ENCODE data around the gene CEP72. TPM values are rescaled to one million over a fixed set of nuclear protein-coding genes. Genes with fewer than 3 reads are reported as not detected.
A peak's percentile ranks its signal among the peaks of the same experiment; 100 is the strongest.

The CEP72 gene
- total RNA-seq, 1 donor from 2014 or later = 5.2 TPM

DNA sequence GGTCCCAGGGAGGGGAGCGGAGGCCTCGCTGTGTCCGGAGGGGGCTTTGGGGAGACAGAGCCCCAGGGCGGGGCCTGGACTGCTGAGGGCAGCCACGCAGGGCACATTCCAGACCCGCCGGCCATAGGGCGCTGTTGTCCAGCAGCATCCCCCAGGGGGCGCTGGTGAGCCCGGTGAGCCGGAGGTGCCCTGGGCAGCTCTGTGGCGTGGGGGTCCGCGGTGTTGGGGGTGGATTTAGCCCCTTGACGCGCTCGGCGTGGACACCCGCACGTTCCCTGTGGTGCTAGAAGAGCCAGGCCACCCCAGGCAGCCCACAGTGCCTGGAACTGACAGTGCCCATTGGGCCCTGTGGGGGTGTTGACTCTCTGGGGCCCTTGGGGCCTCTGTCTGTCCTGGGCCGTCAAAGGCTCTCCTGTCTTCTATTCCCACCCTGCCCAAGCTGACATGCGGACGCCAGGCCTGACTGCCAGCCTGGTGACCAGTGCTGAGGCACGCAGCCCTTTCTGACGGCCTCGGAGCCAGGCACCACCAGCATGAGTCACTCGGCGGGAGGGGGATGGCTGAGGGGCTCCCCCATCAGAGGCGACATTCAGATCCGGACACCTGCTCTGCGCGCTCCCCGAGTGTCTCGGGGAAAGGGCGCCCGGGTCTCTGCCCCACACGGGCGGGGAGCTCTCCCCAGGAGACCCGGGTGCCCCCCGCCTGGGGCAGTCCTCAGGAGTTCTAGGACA lies 57.1 kb downstream of the CEP72 start:
- H3K27me3 ChIP-seq (ENCODE audit: control insufficient read depth in 3 of 3, insufficient read depth in 3 of 3, low read length in 3 of 3) = no peaks in the 10 kb centered on the region
- no peaks in the 10 kb centered on the region for H3K9me3 ChIP-seq (ENCODE audit: control insufficient read depth in 3 of 3, low read length in 3 of 3)
- no peak overlapping the region for H3K4me3 ChIP-seq (ENCODE audit: low read length in 3 of 3)
- H3K4me1 ChIP-seq (ENCODE audit: control insufficient read depth in 3 of 3, insufficient read depth in 3 of 3, low read length in 3 of 3) = peaks cover 31 to 34% (median 34%) of the 10 kb centered on the region in 3 donors
- H3K27ac ChIP-seq (ENCODE audit: low read depth, low read length) = no peak overlapping the region
- no peak overlapping the region for H3K9ac ChIP-seq (ENCODE audit: low read depth in 1 of 3, low read length in 3 of 3)
- H3K36me3 ChIP-seq (ENCODE audit: control insufficient read depth in 3 of 3, insufficient read depth in 3 of 3, low read length in 3 of 3) = peaks cover 7 to 9% (median 8%) of the 10 kb centered on the region in 3 donors

DNA sequence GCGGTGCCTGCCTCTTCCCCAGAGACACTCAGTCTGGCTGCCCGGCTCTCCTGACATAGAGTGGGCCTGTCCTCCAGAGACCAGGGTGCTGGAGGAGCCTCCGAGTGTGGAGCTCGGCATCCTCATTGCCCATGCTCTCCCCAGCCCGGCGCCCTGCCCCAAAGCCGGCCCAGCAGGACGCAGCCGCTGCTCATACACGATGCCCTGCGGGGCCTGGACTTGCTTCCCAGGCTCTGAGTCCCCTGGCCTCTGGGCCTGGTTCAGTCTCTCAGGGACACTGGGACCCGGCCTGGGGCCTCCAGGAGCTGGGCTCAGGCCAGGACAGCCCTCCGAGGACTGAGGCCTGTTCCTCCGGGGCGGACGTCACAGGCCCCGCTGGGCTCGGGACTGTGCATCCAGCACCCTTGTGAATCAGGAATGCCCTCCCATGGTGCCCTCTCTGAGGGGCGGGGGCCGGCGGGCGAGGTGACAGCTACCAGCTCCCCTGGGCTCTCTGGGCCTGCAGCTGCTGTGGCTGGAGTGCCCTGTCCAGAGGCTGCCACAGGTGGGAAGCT lies 57.8 kb downstream of the CEP72 start:
- no peaks in the 10 kb centered on the region for H3K9me3 ChIP-seq (ENCODE audit: control insufficient read depth in 3 of 3, low read length in 3 of 3)
- no peak overlapping the region for H3K27ac ChIP-seq (ENCODE audit: low read depth, low read length)
- H3K4me3 ChIP-seq (ENCODE audit: low read length in 3 of 3) = no peak overlapping the region
- peaks cover 38 to 40% (median 40%) of the 10 kb centered on the region in 3 donors for H3K4me1 ChIP-seq (ENCODE audit: control insufficient read depth in 3 of 3, insufficient read depth in 3 of 3, low read length in 3 of 3)
- no peaks in the 10 kb centered on the region for H3K27me3 ChIP-seq (ENCODE audit: control insufficient read depth in 3 of 3, insufficient read depth in 3 of 3, low read length in 3 of 3)
- no peak overlapping the region for H3K9ac ChIP-seq (ENCODE audit: low read depth in 1 of 3, low read length in 3 of 3)
- H3K36me3 ChIP-seq (ENCODE audit: control insufficient read depth in 3 of 3, insufficient read depth in 3 of 3, low read length in 3 of 3) = peaks cover under 1 to 2% (median 1%) of the 10 kb centered on the region in 3 donors

DNA sequence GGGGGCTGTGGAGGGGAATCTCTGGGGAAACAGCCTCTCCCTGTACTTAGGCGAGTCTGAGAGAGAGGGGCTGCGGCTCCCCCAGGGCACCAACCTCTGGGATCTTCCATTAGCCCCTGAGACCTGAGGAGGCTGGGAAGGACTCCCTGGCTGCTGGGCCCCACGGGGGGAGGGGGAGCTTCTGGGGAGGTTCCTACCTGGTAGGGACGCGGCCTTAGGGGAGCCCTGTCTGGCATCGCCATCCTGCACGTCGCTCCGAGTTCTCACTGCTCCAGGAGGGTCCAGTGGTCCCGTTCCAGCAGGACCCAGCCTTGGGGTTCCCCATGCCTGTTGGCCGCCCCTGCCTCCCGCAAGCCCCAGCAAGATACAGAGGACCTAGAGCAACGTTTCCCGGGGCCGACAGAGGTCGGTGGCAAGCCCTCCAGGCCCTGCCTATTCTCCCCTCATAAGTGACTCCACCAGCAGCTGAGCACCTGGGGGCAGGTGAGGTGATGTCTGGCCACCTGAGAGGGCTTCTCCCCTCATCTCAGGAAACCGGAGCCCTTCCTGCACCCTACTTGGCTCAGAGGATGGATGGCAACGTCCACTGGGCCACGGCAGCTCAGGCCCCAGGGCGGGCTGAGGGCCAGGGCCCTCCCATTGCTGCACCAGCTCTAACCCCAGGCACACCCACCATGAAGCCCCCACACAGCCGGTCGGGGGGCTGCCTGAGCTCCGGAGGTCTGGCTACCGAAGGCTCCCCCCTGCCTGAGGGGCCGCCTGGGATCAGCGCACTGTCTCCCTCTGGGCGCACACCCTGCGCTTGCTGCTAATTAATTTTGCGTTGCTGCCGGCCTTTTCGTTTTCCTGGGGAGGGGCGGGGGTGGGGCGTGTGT lies 58.5 kb downstream of the CEP72 start:
- H3K4me1 ChIP-seq (ENCODE audit: control insufficient read depth in 3 of 3, insufficient read depth in 3 of 3, low read length in 3 of 3) = peaks cover 45 to 48% (median 47%) of the 10 kb centered on the region in 3 donors

DNA sequence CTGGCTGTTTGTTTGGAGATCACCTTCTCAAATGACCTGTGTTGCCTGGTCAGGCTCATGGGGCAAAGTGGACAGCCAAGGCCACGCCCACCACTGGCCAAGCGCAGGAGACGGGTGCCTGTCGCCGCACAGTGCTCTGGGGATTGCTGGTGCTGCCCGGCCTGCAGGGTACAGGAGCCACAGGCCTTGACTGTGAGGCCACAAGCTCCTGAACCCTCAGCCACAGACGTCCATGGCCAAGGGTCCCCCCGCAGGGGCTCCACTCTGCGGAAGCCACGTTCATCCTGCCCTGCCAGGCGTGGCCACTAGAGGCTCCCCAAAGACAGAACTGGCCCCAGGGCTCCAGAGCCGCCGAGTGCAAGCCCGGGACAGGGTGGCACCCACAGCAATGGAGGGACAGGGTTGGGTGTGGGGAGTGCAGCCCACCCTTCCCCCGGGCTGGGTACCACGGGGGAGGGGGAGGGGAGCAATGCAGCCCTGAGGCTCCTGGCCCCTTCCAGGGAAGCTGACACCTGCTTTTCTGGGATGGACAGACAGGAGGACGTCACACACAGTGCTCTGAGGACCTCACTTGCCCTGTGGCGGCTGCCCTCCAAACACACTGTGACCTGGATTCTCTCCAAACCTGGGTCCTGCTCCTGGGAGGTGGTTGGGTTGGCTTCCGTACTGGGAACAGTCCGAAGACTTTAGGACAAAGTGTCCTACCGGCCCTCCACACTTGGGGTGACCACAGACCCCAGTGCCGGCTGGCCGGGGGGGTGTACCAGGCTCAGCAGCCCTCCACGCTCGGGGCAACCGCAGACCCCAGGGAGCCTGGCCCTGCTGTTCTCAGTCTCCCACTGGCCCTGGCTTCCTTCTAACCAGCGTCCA lies 59.6 kb downstream of the CEP72 start:
- Histone ChIP-seq H3K9me3 (ENCODE audit: control insufficient read depth in 3 of 3, low read length in 3 of 3) (no peaks in the 10 kb centered on the region), H3K27ac (ENCODE audit: low read depth, low read length) (no peak overlapping the region), H3K27me3 (ENCODE audit: control insufficient read depth in 3 of 3, insufficient read depth in 3 of 3, low read length in 3 of 3) (no peaks in the 10 kb centered on the region), H3K9ac (ENCODE audit: low read depth in 1 of 3, low read length in 3 of 3) (peak overlapping the region; percentile 51 to 82 (median 57)), H3K4me1 (ENCODE audit: control insufficient read depth in 3 of 3, insufficient read depth in 3 of 3, low read length in 3 of 3) (peaks cover 46 to 55% (median 55%) of the 10 kb centered on the region in 3 donors), H3K4me3 (ENCODE audit: low read length in 3 of 3) (peak overlapping the region; percentile 33 to 63 (median 59)), H3K36me3 (ENCODE audit: control insufficient read depth in 3 of 3, insufficient read depth in 3 of 3, low read length in 3 of 3) (peaks cover 0 to 2% (median 0%) of the 10 kb centered on the region in 3 donors)

More for the DNA sequence above, 58.5 kb downstream of the CEP72 start:
- no peaks in the 10 kb centered on the region for H3K9me3 ChIP-seq (ENCODE audit: control insufficient read depth in 3 of 3, low read length in 3 of 3)
- no peak overlapping the region for H3K4me3 ChIP-seq (ENCODE audit: low read length in 3 of 3)
- no peaks in the 10 kb centered on the region for H3K36me3 ChIP-seq (ENCODE audit: control insufficient read depth in 3 of 3, insufficient read depth in 3 of 3, low read length in 3 of 3)
- no peak overlapping the region for H3K9ac ChIP-seq (ENCODE audit: low read depth in 1 of 3, low read length in 3 of 3)
- no peaks in the 10 kb centered on the region for H3K27me3 ChIP-seq (ENCODE audit: control insufficient read depth in 3 of 3, insufficient read depth in 3 of 3, low read length in 3 of 3)
- H3K27ac ChIP-seq (ENCODE audit: low read depth, low read length) = no peak overlapping the region

DNA sequence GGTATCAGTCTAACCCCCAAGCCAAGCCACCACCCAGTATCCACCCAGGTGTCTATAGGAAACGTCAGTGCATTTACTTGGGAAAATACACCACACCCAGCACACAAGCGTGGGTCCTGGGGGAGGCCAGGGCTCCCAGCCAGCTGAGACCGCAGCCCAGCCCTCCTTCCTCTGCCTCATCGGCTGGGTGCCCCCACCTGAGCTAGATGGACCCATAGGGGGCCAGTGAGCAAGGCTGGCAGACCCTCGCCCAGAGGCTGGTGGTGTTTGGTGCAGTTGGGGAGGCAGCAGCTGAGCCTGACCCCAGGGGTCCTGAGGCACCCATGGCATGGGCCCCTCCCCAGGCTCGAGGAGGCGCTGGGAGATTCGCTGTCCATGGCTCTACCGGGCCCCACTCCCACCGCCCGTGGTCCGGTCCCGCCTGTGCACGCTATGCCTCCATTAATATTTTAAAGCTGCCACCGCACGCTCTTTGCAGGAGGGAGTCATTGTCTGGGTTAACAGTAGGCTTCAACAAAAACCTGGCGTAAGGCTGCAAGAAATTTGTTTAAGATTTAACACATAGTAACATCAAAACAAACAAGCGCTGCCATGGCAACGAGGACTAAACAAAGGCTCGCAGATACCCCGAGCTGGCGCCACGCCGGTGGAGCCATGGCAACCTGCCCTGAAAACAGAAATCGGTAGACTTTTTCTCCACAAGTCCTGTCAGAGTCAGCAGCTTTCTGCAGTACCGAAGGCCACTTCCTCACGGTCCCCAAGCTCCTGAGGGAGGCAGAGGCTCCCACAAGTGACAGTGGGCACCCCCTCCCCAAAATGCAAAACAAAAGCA lies 60.4 kb downstream of the CEP72 start:
- H3K9me3 ChIP-seq (ENCODE audit: control insufficient read depth in 3 of 3, low read length in 3 of 3) = no peaks in the 10 kb centered on the region
- peaks cover 46 to 59% (median 55%) of the 10 kb centered on the region in 3 donors for H3K4me1 ChIP-seq (ENCODE audit: control insufficient read depth in 3 of 3, insufficient read depth in 3 of 3, low read length in 3 of 3)
- H3K9ac ChIP-seq (ENCODE audit: low read depth in 1 of 3, low read length in 3 of 3) = peak overlapping the region; percentile 51 to 82 (median 57)
- peak overlapping the region; percentile 73 for H3K27ac ChIP-seq (ENCODE audit: low read depth, low read length)
- H3K27me3 ChIP-seq (ENCODE audit: control insufficient read depth in 3 of 3, insufficient read depth in 3 of 3, low read length in 3 of 3) = no peaks in the 10 kb centered on the region
- H3K36me3 ChIP-seq (ENCODE audit: control insufficient read depth in 3 of 3, insufficient read depth in 3 of 3, low read length in 3 of 3) = peaks cover 0 to 3% (median 0%) of the 10 kb centered on the region in 3 donors
- peak overlapping the region in 2 of 3 donors; percentile 59 to 63 for H3K4me3 ChIP-seq (ENCODE audit: low read length in 3 of 3)

DNA sequence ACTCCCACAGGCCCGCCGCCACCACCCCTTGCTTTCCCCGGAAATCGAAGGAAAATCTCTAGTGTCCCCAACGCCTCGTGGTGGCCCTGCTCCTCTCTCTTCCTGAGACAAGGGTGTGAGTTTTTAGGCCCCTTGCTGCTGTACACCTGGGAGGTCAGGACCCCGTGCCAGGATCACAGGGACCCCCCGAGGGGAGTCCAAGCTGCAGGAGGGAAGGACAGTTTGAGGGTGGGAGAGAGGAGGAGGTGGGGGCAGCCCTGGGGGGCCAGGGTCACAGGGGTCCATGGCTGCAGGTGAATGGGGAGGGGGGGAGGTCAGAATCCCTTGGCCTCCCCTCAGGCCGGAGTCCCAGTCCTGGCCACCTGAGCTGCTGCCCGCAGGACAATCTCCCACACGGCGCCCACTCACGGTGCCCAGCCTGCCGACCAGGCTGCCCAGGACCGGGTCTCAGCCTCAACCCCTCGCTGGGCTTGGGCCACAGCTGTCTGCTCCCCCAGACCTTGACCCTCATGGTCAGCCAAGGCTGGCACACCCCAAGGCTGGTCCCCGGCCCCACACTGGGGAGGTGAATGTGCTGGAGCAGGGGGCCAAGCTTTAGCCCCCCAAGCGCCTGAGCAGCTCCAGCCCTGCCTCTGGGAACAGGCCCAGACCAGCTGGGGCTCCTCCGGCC lies 61.2 kb downstream of the CEP72 start:
- peaks cover 46 to 59% (median 55%) of the 10 kb centered on the region in 3 donors for H3K4me1 ChIP-seq (ENCODE audit: control insufficient read depth in 3 of 3, insufficient read depth in 3 of 3, low read length in 3 of 3)

DNA sequence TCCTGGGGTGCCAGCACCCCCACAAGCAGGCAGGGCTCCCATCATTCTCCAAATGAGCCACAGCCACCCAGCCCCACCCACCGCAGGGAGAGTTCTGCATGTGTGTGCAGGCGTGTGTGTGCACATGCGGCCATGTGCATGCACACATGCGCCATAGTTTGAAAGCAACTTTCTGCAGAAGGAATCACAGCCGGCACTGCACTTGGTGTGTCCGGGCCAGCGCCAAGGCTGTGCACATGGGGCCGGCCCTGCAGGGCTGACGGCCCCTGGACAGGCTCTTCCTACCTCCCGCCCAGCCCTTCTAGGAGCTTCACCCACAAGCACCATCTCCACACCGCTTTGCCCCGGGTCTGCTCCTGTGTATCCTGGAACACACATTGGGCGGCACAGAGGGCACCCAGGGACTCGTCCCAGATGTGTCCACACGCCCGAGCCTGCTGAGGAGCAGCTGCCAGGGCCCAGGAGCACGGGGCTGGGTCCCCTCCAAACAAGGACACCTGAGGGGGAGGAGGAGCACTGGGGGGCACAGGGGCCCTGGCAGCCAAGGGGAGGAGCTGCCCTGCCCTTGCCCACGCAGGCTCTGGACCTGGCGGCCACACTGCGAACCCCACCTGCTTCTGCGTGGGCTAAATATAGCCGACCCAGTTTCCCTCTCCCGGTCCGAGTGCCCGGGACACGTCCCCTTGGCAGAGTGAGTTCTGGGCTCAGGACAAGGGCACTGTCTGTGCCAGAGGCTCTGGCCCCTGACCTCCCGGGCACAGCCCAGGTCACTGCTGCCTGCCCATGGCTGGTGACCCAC lies 61.9 kb downstream of the CEP72 start:
- no peaks in the 10 kb centered on the region for H3K27me3 ChIP-seq (ENCODE audit: control insufficient read depth in 3 of 3, insufficient read depth in 3 of 3, low read length in 3 of 3)
- H3K36me3 ChIP-seq (ENCODE audit: control insufficient read depth in 3 of 3, insufficient read depth in 3 of 3, low read length in 3 of 3) = peaks cover 0 to 3% (median 0%) of the 10 kb centered on the region in 3 donors
- H3K9ac ChIP-seq (ENCODE audit: low read depth in 1 of 3, low read length in 3 of 3) = peak overlapping the region in 2 of 3 donors; percentile 57 to 82
- H3K27ac ChIP-seq (ENCODE audit: low read depth, low read length) = peak overlapping the region; percentile 73
- H3K4me1 ChIP-seq (ENCODE audit: control insufficient read depth in 3 of 3, insufficient read depth in 3 of 3, low read length in 3 of 3) = peaks cover 46 to 59% (median 55%) of the 10 kb centered on the region in 3 donors
- no peaks in the 10 kb centered on the region for H3K9me3 ChIP-seq (ENCODE audit: control insufficient read depth in 3 of 3, low read length in 3 of 3)
- H3K4me3 ChIP-seq (ENCODE audit: low read length in 3 of 3) = peak overlapping the region; percentile 30 to 60 (median 52)

More for the DNA sequence above, 61.2 kb downstream of the CEP72 start:
- H3K9ac ChIP-seq (ENCODE audit: low read depth in 1 of 3, low read length in 3 of 3) = peak overlapping the region in 2 of 3 donors; percentile 33 to 82
- peak overlapping the region; percentile 52 to 63 (median 59) for H3K4me3 ChIP-seq (ENCODE audit: low read length in 3 of 3)
- peak overlapping the region; percentile 73 for H3K27ac ChIP-seq (ENCODE audit: low read depth, low read length)
- H3K36me3 ChIP-seq (ENCODE audit: control insufficient read depth in 3 of 3, insufficient read depth in 3 of 3, low read length in 3 of 3) = peaks cover 0 to 3% (median 0%) of the 10 kb centered on the region in 3 donors
- H3K9me3 ChIP-seq (ENCODE audit: control insufficient read depth in 3 of 3, low read length in 3 of 3) = no peaks in the 10 kb centered on the region
- H3K27me3 ChIP-seq (ENCODE audit: control insufficient read depth in 3 of 3, insufficient read depth in 3 of 3, low read length in 3 of 3) = no peaks in the 10 kb centered on the region

DNA sequence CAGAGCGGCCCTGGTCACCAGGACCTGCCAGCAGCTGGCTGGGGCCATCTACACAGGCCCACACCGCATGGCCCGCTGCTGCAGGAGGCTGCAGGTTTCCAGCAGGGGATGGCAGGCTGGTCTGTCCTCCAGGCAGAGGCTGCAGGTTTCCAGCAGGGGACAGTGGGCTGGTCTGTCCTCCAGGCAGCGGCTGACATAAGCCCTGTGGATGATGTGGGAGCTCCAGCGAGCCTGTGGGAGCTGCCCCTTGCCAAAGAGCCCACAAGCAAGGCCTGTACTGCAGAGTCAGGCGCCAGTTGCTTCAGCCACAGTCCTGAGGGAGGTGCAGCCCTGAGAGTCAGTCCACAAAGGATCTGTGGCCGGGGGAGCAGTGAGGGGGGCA lies 62.5 kb downstream of the CEP72 start:
- no peaks in the 10 kb centered on the region for H3K27me3 ChIP-seq (ENCODE audit: control insufficient read depth in 3 of 3, insufficient read depth in 3 of 3, low read length in 3 of 3)
- H3K9me3 ChIP-seq (ENCODE audit: control insufficient read depth in 3 of 3, low read length in 3 of 3) = no peaks in the 10 kb centered on the region
- peak overlapping the region; percentile 30 to 60 (median 50) for H3K4me3 ChIP-seq (ENCODE audit: low read length in 3 of 3)
- H3K4me1 ChIP-seq (ENCODE audit: control insufficient read depth in 3 of 3, insufficient read depth in 3 of 3, low read length in 3 of 3) = peaks cover 46 to 57% (median 55%) of the 10 kb centered on the region in 3 donors
- H3K36me3 ChIP-seq (ENCODE audit: control insufficient read depth in 3 of 3, insufficient read depth in 3 of 3, low read length in 3 of 3) = peaks cover 0 to 3% (median 0%) of the 10 kb centered on the region in 3 donors
- H3K9ac ChIP-seq (ENCODE audit: low read depth in 1 of 3, low read length in 3 of 3) = peak overlapping the region in 2 of 3 donors; percentile 51 to 82
- H3K27ac ChIP-seq (ENCODE audit: low read depth, low read length) = peak overlapping the region; percentile 73
